Measurements from ENCODE around the gene MRPL49. TPM values are rescaled to one million over a fixed set of nuclear protein-coding genes. Genes with fewer than 3 reads are reported as not detected.

The MRPL49 gene
- total RNA-seq, 4 donors from 2014 or later, result 10.5 to 119 (median 60.9) TPM

DNA sequence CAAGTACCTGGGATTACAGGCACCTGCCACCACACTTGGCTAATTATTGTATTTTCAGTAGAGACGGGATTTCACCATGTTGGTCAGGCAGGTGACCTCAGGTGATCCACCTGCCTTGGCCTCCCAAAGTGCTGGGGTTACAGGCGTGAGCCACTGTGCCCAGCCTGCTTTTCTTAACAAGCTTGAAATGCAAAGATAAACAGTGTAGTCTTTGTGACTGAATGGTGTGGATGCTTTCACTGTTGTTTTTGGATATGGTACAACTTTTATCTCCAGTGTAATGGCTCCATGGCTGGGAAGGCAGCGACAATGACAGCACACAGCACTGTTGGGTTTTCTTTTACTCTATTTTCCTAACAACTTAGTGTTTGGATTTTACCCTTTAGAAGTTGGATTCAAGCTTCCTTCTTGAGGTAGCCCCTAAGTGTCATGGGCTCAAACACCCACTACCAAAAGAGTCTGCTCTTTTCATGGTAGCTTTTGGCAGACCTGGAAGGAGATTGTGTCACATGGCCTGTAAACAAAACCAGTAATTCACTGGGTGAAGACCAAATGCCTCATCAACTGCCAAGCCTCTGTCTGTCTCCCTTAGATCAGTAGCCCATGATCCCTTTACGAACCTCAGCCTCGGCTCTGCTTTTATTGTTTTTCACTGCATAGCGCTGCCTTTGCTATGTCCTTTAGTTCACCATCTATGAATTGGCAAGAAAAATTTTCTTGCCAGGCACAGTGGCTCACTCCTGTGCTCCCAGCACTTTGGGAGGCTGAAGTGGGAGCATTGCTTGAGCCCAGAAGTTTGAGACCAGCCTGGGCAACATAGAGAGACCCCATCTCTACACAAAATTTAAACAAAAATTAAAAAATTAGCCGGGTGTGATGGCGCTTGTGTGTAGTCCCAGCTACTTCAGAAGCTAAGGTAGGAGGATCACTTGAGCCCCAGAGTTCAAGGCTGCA lies 19.7 kb upstream of the MRPL49 start:
- no peak for TF ChIP-seq POLR2A (IDR thresholded peaks at IDR 0.05)
- Histone ChIP-seq H3K27ac (no peak overlapping the region), H3K4me3 (no peak overlapping the region), H3K27me3 (no peaks in the 10 kb centered on the region), H3K36me3 (peaks cover 0 to 8% (median 0%) of the 10 kb centered on the region in 4 donors), H3K4me1 (peaks cover under 1 to 3% (median 1%) of the 10 kb centered on the region in 4 donors), H3K9me3 (no peaks in the 10 kb centered on the region)
- 67 to 68% methylated on average over 5 to 8 of the region's 8 CpGs for WGBS, 2 donors (ENCODE audit: low coverage in 1 of 2)
- no peak for DNase-seq
- intact Hi-C loops (cut with DNase I; ENCODE audit: low total_unique reads) (no loop called here), in situ Hi-C loops (cut with MboI; ENCODE audit: low pct_ligation_motif_present in 1 of 4, low pct_unique_long_range_greater_than_20kb in 1 of 4, low sequenced_read_pairs in 3 of 4) (no loop called here)

DNA sequence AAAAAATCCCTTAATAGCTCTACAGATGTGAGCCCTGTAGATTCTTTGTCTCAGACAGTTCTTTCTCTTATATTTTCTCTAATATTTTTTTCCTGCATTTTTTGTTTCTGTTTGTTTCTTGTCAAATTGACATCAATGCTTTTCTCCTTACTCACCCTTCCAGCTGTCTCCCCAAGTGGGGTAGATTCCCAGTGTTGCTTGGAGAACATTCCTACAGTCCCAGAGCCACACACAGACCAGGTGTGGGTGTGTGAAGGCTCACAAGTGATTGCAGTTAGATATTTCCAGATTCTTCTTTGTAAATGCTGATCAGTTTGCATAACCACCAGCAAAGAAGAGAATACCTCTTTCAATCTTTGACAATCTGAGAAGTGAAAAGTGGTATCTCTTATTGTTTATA lies 18.6 kb upstream of the MRPL49 start:
- no peaks in the 10 kb centered on the region for H3K27me3 ChIP-seq
- no peak for DNase-seq
- intact Hi-C loops (cut with DNase I; ENCODE audit: low total_unique reads), result no loop called here
- H3K4me1 ChIP-seq, result no peaks in the 10 kb centered on the region
- H3K4me3 ChIP-seq, result no peak overlapping the region
- H3K27ac ChIP-seq, result no peak overlapping the region
- H3K36me3 ChIP-seq, result peaks cover 0 to 10% (median 3%) of the 10 kb centered on the region in 4 donors
- no peaks in the 10 kb centered on the region for H3K9me3 ChIP-seq
- in situ Hi-C loops (cut with MboI; ENCODE audit: low pct_ligation_motif_present in 1 of 4, low pct_unique_long_range_greater_than_20kb in 1 of 4, low sequenced_read_pairs in 3 of 4), result no loop called here
- no peak for TF ChIP-seq POLR2A (IDR thresholded peaks at IDR 0.05)
- TF ChIP-seq EP300 (IDR thresholded peaks at IDR 0.05; ENCODE audit: low read depth), result no peak
- TF ChIP-seq POLR2AphosphoS5 (IDR thresholded peaks at IDR 0.05), result no peak
- TF ChIP-seq, protein P1, sequence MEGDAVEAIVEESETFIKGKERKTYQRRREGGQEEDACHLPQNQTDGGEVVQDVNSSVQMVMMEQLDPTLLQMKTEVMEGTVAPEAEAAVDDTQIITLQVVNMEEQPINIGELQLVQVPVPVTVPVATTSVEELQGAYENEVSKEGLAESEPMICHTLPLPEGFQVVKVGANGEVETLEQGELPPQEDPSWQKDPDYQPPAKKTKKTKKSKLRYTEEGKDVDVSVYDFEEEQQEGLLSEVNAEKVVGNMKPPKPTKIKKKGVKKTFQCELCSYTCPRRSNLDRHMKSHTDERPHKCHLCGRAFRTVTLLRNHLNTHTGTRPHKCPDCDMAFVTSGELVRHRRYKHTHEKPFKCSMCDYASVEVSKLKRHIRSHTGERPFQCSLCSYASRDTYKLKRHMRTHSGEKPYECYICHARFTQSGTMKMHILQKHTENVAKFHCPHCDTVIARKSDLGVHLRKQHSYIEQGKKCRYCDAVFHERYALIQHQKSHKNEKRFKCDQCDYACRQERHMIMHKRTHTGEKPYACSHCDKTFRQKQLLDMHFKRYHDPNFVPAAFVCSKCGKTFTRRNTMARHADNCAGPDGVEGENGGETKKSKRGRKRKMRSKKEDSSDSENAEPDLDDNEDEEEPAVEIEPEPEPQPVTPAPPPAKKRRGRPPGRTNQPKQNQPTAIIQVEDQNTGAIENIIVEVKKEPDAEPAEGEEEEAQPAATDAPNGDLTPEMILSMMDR (IDR thresholded peaks at IDR 0.05), result no peak

DNA sequence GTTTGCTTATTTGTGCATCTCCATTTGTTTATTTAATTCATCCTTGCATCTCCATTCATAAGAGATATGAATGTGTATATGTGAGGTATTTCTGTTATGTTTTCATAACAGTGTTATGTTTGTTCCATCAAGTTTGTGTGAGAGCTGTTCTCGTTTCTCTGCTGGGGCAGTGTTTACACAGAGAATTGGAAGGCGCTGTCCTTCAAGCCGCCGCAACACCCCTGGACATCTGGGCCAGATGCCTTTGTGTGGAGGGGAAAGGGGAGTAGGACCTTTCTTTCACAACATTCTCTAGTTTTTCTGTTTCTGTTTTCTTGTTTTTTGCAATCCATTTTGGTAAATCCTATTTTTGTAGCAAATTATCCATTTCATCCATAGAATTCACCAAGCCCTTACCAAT lies 17.5 kb upstream of the MRPL49 start:
- no peaks in the 10 kb centered on the region for H3K27me3 ChIP-seq
- intact Hi-C loops (cut with DNase I; ENCODE audit: low total_unique reads), result no loop called here
- TF ChIP-seq EP300 (IDR thresholded peaks at IDR 0.05; ENCODE audit: low read depth) (no peak), POLR2AphosphoS5 (IDR thresholded peaks at IDR 0.05) (no peak), POLR2A (IDR thresholded peaks at IDR 0.05) (no peak)
- TF ChIP-seq, protein P1 (IDR thresholded peaks at IDR 0.05), result no peak
- H3K27ac ChIP-seq, result no peak overlapping the region
- H3K36me3 ChIP-seq, result peaks cover 0 to 11% (median 3%) of the 10 kb centered on the region in 4 donors
- 78 to 82% methylated on average over 4 of the region's 4 CpGs for WGBS, 2 donors (ENCODE audit: low coverage in 1 of 2)
- no peaks in the 10 kb centered on the region for H3K9me3 ChIP-seq
- no peak for DNase-seq
- in situ Hi-C loops (cut with MboI; ENCODE audit: low pct_ligation_motif_present in 1 of 4, low pct_unique_long_range_greater_than_20kb in 1 of 4, low sequenced_read_pairs in 3 of 4), result no loop called here
- H3K4me1 ChIP-seq, result no peaks in the 10 kb centered on the region
- no peak overlapping the region for H3K4me3 ChIP-seq

DNA sequence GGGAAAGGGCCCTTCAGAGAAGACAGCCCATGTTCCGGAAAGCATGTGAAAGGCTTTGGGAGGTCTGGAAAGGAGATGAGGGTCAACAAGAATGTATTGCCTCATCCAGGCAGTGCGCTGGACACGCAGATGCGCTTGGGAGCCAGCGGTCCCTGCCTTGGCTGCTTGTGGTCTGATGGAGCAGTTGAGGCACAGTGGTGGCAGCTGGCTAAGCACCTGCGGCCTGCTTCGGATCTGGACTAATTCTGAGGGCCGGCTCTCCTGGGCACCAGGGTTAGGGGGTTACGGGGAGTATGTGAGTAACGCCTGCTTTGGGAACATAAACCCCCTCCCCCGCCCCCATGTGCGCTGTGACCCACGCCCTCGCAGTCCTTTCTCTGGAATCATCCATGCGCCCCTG lies 15.0 kb upstream of the MRPL49 start:
- TF ChIP-seq POLR2A (IDR thresholded peaks at IDR 0.05), result no peak
- TF ChIP-seq EP300 (IDR thresholded peaks at IDR 0.05; ENCODE audit: low read depth), result no peak
- TF ChIP-seq, protein P1 (IDR thresholded peaks at IDR 0.05), result no peak
- no peak for TF ChIP-seq POLR2AphosphoS5 (IDR thresholded peaks at IDR 0.05)
- Histone ChIP-seq H3K9me3 (no peaks in the 10 kb centered on the region), H3K4me3 (no peak overlapping the region), H3K27me3 (no peaks in the 10 kb centered on the region), H3K27ac (no peak overlapping the region), H3K36me3 (peaks cover 0 to 11% (median 3%) of the 10 kb centered on the region in 4 donors), H3K4me1 (peaks cover 0 to 15% (median 6%) of the 10 kb centered on the region in 4 donors)
- 96% methylated on average over 11 of the region's 15 CpGs; no CpG with 5 or more reads in 1 of the 2 donors for WGBS, 2 donors (ENCODE audit: low coverage in 1 of 2)
- in situ Hi-C loops (cut with MboI; ENCODE audit: low pct_ligation_motif_present in 1 of 4, low pct_unique_long_range_greater_than_20kb in 1 of 4, low sequenced_read_pairs in 3 of 4) (no loop called here), intact Hi-C loops (cut with DNase I; ENCODE audit: low total_unique reads) (no loop called here)
- no peak for DNase-seq
